RPMI8226 (cell line): ENCODE data around the gene HPD.

Experiments used
- DNase-seq: peaks from one replicate; pipeline ENCODE4 v3.0.0-alpha.2; 2015

HPD gene

DNA sequence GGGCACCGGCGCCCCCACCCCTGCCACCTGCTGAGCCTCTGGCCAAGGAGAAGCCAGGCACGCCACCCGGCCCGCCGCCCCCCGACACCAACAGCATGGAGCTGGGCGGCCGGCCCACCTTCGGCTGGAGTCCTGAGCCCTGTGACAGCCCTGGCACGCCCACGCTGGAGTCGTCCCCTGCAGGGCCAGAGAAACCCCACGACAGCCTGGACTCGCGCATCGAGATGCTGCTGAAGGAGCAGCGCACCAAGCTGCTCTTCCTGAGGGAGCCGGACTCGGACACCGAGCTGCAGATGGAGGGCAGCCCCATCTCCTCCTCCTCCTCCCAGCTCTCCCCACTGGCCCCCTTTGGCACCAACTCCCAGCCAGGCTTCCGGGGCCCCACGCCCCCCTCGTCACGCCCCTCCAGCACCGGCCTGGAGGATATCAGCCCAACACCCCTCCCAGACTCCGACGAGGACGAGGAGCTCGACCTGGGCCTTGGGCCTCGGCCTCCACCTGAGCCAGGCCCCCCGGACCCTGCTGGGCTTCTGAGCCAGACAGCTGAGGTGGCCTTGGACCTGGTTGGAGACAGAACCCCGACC, 48.3 kb downstream of the HPD start:
- DNase-seq = no peak

DNA sequence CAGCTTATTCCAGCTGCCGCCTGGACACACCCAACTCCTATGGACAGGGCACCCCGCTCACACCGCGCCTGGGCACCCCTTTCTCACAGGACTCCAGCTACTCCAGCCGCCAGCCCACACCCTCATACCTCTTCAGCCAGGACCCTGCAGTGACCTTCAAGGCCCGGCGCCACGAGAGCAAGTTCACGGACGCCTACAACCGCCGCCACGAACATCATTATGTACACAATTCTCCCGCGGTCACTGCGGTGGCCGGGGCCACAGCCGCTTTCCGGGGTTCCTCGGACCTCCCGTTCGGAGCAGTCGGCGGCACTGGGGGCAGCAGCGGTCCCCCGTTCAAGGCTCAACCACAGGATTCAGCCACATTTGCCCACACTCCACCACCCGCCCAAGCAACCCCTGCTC, 48.9 kb downstream of the HPD start:
- no peak for DNase-seq

DNA sequence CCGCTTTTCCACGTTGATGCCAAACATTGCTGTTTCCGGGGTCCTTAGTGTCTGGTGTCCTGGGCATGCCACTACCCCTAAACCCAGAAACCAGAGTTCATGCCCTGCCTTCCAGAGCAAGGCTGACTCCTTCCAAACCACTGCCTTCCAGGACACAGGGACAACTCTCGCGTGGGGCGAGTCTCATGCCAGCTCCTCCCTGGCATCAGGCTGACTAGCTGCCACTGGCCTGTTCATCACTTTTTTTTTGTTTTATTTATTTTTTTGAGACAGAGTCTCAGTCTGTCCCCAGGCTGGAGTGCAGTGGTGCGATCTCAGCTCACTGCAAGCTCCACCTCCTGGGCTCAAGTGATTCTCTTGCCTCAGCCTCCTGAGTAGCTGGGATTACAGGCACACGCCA, 50.0 kb downstream of the HPD start:
- DNase-seq = no peak

DNA sequence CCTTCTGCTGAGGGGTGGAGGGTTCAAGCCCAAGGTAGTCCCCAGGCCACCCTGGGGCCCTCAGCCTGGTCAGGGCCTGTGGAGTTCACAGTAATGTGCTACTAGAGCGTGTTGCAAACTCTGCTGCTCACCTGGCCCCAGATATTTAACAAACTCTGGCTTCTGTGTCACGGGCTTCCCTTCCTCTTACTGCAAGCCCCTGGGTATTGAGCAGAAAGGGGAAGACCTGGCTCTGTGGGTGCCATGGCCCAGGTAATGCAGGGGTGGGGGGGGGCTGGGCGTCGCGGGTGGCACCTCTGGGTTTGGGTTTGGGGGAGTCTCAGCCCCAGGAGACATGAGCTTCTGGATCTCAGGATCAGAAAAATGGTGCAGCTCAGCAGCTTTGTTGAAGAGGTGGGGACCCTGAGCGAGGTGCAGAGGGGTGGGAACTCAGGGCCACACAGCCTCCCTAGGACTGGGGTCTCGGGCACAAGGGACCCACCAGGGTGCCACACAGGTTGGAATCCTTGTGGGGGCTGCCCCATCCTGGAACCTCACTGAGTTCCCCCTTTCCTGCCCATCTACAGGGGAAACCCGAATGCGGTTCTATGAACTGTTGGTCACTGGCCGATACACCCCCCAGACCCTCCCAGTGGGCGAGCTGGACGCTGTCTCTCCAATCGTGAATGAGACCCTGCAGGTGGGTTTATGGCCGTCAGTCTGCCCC, 50.9 kb downstream of the HPD start:
- DNase-seq = no peak

DNA sequence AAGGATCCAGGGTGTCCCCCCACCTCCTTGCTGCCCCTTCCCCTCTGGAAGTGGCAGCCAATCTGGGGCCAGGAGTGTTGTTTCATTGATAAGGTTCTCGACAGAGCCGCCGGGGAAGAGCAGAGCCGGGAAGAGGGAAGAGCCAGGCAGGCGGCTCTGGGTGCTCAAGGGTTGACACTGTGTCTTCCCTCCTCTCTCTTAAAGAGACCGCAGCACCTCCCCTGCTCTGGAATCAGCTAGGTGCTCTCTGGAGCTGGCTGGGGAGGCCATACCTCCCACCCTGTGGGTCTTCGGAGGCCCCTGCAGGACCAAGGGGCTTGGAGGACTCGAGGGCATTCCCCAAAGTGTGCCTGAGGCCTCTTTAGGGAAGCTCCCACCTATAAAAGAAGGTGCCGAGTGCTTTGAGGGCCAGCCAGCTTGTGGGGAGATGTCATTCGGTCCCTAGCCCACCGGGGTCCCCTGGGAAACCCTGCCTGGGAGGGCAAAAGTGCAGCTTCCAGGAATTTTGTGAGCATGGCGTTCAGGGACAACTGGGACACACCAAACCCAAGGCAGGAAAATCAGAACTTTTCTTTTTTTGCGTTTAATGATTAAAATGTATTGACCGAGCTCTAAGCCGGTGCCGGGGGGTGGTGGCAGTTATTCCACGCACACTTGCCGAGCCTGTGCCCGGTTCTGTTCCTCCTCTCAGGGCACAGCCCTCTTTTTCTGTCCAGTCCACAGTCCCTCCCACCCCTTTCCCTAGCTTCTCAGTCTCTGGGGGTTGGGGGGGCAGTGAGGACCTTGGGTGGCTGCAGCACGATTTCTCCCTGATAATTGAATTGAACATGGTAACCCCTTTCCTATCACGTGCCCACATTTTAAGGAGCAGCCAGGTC, 51.9 kb downstream of the HPD start:
- peak; percentile 20 for DNase-seq

DNA sequence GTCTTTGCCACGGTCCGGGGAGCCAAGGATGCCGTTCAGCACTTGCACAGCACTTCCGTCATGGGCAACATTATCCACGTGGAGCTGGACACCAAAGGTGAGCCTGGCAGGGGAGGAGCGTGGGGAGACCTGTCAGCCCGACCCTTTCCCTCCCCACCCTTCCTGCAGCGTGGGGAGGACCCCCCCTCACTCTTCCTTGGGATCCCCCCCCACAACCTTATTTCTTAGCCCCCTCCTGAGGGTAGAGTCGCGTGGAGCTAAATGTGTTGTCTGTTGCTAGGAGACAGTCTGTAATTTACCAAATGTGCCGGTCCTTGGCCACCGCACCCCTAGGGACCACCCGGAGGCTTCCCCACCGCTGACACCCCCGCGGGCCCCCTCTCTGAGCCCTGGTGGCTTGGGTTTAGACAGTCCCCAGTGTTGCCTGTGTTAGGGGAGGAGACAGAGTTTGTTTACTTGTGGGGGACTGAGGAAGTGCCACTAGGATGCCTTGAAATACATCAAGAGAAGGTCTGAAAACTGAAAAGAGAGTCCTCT, 52.6 kb downstream of the HPD start:
- DNase-seq = peak; percentile 23

DNA sequence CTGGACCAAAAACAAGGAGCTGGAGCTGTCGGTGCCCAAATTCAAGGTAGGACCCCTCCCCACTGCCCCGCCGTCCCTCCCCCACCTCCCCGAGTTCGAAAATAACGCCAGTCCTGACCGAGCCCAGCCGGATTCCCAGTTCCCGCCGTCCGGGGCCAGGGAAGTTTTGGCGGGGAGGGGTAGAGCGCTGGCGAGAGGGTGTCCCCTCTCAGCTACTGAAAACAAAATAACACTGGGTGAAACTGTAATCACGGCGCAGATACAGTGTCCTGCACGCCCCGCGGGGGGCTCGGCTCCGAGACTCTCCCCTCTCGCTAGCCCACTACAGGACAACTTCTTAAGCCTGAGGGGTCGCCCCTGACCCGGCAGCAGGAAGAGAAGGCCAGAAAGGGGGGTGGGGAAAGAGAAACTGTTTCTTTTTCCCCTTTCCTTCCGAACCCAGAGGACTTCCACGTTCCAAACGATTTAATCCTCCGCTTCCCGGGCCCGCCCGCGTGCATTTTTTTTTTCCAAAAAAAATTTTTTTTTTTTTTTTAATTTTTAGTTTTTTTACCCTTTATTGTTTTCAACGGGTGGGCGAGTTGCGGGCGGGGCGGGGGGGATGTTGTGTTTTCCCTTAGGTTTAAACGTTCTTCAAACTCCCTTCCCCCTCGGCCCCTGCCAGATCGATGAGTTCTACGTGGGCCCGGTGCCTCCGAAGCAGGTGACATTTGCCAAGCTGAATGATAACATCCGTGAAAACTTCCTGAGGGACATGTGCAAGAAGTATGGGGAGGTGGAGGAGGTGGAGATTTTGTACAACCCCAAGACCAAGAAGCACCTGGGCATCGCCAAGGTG, 53.3 kb downstream of the HPD start:
- DNase-seq = peak; percentile 26

DNA sequence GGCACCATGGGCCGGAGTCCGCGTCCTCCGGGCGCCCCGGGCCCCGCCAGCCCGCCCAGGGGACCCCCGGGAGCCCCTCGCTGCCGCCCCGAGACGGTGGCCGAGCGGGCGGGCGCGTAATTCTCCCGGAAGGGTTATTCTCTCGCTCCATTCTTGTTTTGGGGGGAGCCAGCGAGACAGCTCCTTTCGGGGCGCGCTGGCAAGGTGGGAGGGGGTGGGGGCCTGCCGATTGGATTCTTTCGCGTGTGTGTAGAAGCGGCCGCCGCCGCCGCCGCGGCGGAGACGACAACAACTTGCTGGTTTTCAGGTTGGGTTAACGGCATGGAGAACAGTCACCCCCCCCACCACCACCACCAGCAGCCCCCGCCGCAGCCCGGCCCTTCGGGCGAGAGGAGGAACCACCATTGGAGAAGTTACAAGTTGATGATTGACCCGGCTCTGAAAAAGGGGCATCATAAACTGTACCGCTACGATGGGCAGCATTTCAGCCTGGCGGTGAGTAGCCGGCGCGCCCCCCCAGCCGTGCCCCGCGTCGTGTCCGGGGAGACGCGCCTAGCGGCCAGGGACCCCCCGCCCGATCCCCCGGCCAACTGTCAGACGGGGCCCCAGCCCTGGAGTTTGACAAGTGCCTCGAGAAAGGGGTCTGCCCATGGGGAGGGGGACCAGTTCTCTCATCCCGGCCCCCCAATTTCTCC, 54.1 kb downstream of the HPD start:
- peak; percentile 49 for DNase-seq

DNA sequence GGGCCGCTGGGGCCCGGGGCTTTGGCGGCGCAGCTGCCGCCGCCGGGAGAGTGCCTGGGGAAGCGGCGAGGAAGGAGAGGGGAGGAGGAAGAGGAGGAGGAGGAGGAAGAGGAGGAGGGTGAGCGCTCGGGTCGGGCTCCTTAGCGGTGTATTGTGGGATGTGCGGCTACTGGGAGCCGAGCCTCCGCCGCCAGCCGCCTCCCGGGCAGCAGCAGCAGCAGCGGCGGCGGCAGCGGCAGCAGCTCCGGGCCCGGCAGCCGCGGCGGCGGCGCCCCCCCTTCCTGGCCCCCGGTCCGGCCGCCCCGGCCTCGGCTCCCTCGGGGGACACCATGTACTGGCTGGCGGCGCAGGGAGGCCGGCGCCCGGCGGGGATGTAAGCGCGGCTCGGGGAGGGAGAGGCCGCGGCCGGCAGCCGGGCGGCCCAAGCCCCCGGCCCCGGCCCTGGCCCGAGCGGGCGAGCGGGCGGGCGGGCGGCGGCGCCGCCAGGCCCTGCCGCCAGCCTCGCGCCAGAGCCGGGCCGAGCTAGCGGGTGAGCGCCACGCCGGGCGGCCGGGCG, 54.7 kb downstream of the HPD start, which contains the start of gene SETD1B:
TSS of gene SETD1B (plus strand) at position 149 of the 556 bp plus-strand sequence. CDS start 729 bp downstream, outside the sequence.
- DNase-seq = peak; percentile 75

DNA sequence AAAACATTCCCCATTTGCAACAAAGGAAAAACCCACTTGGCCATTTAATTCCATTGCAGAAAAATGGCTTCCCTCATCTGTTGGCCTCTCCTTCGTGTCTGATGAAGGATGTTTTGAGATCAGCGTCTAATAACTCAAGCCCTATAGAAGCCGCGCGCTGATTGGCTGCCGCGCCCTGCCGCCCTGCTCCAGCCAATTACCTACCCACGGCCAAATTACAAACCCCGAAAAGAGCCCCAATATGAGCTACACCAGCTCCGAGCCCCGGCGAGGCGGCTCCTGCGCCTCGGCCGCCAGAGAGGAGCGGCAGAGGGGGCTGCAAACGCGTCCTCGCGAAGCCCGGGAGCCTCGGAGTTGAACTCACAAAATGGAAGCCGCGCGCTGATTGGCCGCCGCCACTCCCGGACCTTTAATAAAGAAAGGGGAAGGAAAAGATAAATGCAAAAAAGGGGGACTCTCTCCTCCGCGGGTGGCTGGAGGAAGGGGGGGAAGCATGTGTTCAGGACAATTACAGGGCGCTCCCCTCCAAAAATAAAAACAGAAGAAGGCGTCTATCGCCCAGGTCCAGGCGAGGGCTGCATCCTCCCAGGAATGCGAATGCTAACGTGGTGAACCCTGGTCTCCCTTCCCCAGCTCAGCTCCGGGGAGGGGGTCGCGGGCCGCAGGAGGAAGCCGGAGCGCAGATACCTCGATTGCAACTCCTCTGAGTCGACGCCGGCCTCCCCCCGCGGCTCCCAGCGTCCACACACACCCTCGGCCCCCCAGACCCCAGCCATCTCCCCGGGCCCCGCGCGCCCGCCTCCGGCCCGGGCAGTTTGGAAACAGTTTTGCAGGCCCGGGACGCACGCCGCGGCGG, 55.6 kb downstream of the HPD start:
- DNase-seq = peak; percentile 90

DNA sequence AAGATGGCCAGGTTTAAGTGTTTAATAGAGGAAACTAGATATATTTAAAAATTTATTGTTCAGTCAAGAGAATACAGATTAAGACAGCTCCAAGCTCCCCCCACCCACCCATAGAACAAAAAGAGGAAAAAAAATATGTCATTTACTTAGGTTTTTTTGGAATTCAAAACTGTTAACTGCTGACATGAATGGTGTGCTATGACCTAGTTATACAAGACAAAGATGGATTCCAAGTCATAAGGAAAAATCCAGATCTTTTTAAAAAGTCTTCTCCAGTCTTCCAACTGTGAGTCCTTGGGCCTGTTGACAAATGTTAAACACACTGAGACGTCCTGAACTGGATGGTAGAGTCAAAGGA, 56.2 kb downstream of the HPD start:
- DNase-seq = no peak

DNA sequence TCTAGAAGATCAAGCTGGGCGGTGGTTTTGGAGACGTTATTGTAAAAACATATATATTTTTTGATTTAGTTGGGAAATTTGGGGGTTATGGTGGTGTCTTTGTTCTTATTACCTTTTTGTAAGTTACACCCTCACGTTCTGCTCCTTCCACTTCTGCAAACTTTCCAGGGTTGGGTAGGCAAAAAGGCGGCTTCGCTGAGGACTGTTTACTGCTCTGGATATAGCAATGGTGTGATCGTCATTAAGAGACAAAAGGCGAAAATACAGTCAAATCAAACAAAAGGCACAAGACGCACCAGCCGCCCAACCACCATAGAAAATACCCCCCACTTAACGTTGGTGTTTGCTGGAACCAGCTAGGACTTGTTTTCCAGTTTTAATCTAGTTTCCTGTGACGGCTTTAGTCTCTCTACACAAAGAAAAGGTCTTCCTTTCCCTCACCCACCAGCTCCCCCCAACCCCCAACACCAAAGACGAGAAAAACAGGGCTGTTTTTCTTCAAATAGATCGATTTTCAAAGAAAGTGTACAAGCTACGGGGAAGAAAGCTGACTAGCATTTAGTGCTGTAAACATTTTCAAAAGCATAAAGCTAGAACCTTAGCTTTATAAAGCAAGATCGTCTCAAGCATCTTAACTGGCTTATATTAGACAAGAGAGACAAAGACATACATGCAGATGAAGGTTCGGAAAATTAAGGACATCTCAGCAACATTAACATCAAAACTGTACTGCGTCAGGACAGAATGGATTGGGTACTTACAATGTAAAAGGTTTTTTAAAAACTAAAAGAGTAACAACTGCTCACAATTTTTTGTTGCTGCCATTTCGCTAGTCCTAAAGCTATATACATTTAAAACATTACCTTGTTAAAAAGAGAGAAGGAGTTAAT, 56.8 kb downstream of the HPD start:
- DNase-seq = peak; percentile 43

DNA sequence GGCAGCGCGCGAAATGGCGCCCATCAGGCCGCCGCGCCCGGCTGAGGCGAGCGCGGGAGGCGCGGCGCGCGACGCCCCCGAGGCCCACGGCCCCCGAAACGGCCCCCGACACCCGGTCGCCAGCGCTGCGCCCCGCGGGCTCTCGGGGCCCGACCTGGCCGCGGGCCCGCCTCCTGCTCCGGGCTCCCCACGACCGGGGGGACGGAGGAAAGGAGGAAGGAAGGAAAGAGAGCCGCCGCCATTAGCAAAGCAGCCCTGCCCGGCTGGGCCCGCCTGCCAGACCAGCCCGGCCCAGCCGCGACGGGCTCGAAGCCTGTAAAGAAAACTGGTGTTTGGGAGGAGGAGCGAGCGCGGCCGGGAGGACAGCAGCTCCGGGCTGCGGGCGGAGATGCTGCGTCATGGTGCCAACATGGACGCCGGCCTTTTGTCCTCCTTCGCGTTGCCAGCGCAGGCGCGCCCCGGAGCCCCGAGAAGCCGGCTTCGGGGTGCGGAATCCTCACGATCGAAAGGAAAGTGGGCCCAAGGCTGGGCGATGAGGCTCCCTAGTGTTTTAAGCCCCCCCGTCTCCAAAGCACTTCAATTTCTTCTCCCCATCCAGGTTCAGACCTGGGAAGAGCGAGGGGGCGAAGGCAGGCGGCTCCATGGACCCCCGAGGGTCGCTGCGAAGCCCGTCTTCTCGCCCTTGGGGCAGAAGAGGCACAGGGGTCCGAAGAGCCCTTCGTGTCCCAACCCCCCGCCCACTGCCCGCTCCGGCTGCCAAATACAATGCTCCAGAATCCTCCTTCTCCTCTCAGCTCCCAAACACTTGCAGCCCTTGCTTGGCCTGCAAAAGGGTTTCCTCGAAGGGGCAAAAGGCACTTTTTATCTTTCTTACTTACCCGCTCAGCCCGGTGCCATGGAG, 57.7 kb downstream of the HPD start:
- DNase-seq = peak; percentile 71

DNA sequence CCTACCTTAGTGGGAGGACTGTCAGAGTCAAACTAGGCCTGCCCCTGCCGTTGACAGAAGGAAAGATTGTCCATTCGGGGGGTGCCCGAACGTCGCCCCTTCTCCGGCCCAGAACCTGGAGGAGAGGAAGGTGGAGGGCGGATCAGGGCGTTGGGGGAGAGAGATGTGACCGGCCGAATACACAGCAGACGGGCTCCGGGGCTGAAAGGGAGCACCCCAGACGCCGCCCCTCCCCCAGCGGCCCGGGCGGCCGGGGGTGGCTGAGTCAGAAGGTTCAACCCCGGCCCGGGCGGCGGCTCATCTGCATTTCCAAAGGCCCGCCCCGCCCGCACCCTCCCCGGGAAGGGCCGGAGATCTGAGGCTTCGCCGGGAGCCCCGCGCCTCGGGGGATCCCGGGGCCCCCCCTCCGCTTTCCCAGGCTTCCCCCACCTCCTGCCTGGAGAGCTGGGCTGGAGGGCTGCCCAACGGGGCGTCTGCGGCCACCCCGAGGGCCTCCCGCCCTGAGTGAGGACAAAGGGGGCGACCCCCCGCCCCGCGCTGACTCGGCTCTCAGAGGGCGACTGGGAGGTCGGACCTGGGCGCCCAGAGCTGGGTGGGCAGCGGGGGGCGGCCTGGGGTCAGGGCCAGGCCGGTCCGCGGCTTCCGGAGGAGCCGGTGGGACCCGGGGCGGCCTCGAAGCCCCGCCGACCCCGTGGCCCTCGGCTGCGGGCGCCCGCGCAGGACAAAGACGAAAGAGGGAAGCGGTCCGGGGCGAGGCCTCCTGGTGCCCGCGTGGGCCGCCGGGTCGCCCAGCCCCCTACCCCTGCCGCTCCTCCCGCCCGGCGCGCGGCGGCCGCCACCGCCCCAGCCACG, 58.6 kb downstream of the HPD start:
- peak; percentile 87 for DNase-seq

DNA sequence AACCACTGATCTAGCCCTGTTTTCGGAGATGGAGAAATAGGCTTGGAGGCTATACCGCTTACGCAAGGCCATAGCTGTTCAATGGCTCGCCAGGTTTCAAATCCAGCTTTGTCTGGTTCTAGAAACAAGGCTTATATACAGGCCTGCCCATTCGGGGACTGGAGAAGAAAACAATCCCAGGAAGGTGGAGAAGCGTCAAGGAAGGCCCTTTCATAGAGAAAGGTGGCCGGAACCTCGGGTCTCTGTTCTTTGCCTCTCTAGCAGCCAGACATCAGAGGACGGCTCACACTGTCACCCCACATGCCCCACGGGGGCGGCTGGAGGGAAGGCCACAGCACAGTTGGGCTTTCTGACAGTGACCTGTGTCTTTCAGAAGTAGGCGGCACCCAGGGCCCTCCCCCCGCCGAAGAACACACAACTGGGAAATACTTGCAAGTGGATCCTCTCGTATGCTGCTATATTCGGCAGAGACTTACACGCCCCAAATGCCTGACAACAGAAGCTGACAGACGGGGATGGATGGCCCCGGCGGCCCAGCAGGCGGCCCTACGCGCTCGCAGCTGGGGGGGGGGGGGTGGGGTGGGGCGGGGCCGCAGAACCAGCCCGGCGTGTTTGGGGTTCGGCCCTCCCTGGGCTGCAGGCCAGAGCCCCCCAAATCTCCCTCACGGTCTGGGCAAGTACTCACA, 59.4 kb downstream of the HPD start:
- DNase-seq = peak; percentile 86

DNA sequence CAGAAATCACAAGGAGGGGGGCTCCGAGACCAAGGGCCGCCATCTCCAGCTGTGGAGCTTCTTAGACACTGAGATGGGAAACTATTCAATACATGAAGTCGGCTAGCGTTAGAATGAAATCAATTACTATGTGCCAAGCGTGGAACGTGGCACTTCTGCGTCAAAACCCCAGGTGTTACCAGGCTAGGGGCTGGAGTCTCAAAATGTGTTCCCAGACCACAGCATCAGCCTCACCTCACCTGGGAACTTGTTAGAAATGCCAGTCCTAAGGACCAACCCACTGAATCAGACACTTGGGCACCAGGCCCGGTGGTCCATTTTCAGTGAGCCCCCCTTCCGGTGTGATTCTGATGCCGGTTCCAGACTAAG, 59.9 kb downstream of the HPD start:
- no peak for DNase-seq
